OCI-LY7 (cell line): Measurements from ENCODE around the gene ALDH1L2. TPM values are rescaled to one million over a fixed set of nuclear protein-coding genes. Genes with fewer than 3 reads are reported as not detected.
A peak's percentile ranks its signal among the peaks of the same experiment; 100 is the strongest.

Experiments used
- BruUV-seq: library from RNA; stranded (reverse); fragments of 400-500 nt; replicated peaks from 2 replicates; lab custom pipeline; 2021; lab: Mats Ljungman, UMichigan
- CTCF ChIA-PET: fragments of 300-600 bp; sonication (Branson Sonifier 250); formaldehyde crosslinking; loops from one replicate; lab custom pipeline; 2022; ENCODE audit warnings: antibody characterized with exemption; ENCODE audit not compliant: unreplicated experiment; lab: Charles Lee
- POLR2A ChIA-PET: fragments of 300-600 bp; sonication (Branson Sonifier 250); formaldehyde crosslinking; loops from one replicate; lab custom pipeline; 2022; ENCODE audit warnings: antibody characterized with exemption; lab: Charles Lee
- DNase-seq: peaks from one replicate; pipeline ENCODE4 v3.0.0-alpha.2; 2015; ENCODE audit warnings: low spot score
- H2AFZ ChIP-seq: fragments of 200-600 bp; sonication (generic), shearing (Covaris generic); 2 replicates; pipeline ENCODE4 v1.6.1; 2014; ENCODE audit warnings: mild to moderate bottlenecking, antibody characterized with exemption, low read length, moderate library complexity
- H3K27ac ChIP-seq: fragments of 200-600 bp; sonication (generic); 2 replicates; pipeline ENCODE4 v1.5.1; 2014; ENCODE audit warnings: mixed run types, low read depth, mild to moderate bottlenecking, moderate library complexity, low read length, inconsistent platforms; ENCODE audit not compliant: poor library complexity, severe bottlenecking
- H3K36me3 ChIP-seq: fragments of 200-600 bp; sonication (generic); 2 replicates; pipeline ENCODE4 v1.6.1; 2014; ENCODE audit warnings: mild to moderate bottlenecking, antibody characterized with exemption, low read length, moderate library complexity, mixed read lengths; ENCODE audit not compliant: insufficient read depth
- H3K4me1 ChIP-seq: fragments of 200-600 bp; sonication (generic); 2 replicates; pipeline ENCODE4 v1.5.1; 2014; ENCODE audit warnings: mild to moderate bottlenecking, low read length; ENCODE audit not compliant: insufficient read depth, poor library complexity, severe bottlenecking
- H3K4me2 ChIP-seq: fragments of 200-600 bp; sonication (generic); 2 replicates; pipeline ENCODE4 v1.6.1; 2014; ENCODE audit warnings: mild to moderate bottlenecking, low read length
- H3K4me3 ChIP-seq: fragments of 200-600 bp; sonication (generic); 2 replicates; pipeline ENCODE4 v1.5.1; 2014; ENCODE audit warnings: mild to moderate bottlenecking, low read depth, low read length; ENCODE audit not compliant: poor library complexity, severe bottlenecking
- H3K79me2 ChIP-seq: fragments of 200-600 bp; sonication (generic); 2 replicates; pipeline ENCODE4 v1.6.1; 2016; ENCODE audit warnings: low read depth, mild to moderate bottlenecking, low read length, moderate library complexity, mixed read lengths; ENCODE audit not compliant: insufficient read depth
- H3K9me2 ChIP-seq: fragments of 200-600 bp; sonication (generic); 2 replicates; pipeline ENCODE4 v1.6.1; 2016; ENCODE audit warnings: mild to moderate bottlenecking, low read length, mixed read lengths; ENCODE audit not compliant: insufficient read depth
- H3K9me3 ChIP-seq: fragments of 200-600 bp; sonication (generic); 2 replicates; pipeline ENCODE4 v1.6.1; 2014; ENCODE audit warnings: mild to moderate bottlenecking, mixed run types, low read length, mixed read lengths
- H4K20me1 ChIP-seq: fragments of 200-600 bp; sonication (generic); 2 replicates; pipeline ENCODE4 v1.6.1; 2014; ENCODE audit warnings: mild to moderate bottlenecking, antibody characterized with exemption, low read length, moderate library complexity, mixed read lengths; ENCODE audit not compliant: insufficient read depth
- EZH2phosphoT487 ChIP-seq: fragments of 200-600 bp; sonication (generic); IDR thresholded peaks from 2 replicates; pipeline ENCODE4 v1.6.1; 2018; ENCODE audit warnings: low read depth, borderline replicate concordance, mild to moderate bottlenecking, mixed run types, antibody characterized with exemption, low read length, moderate library complexity, mixed read lengths
- intact Hi-C: fragments of 100-400 bp; cut with micrococcal nuclease; formaldehyde crosslinking; loops from one replicate; pipeline ENCODE4 v1.10.0; 2022; ENCODE audit not compliant: unreplicated experiment
- total RNA-seq, 2 experiments: library from RNA; depleted of rRNA in 1 of 2; stranded (reverse); fragments of >200 nt in 1 of 2; shearing (Covaris generic) in 1 of 2; gene quantifications; 2 replicates each; pipeline ENCODE4 v1.2.3, GENCODE V29; 2014 to 2022
- TF ChIP-seq, protein P1 (sequence below): fragments of 200-600 bp; sonication (generic); conservative IDR thresholded peaks from 2 replicates; pipeline ENCODE4 v1.5.1; 2014; ENCODE audit warnings: mild to moderate bottlenecking, antibody characterized with exemption, low read length, moderate library complexity, mixed read lengths

ALDH1L2 gene
- total RNA-seq, 2 experiments from 2014 or later: 0.25 TPM; not detected in 1

DNA sequence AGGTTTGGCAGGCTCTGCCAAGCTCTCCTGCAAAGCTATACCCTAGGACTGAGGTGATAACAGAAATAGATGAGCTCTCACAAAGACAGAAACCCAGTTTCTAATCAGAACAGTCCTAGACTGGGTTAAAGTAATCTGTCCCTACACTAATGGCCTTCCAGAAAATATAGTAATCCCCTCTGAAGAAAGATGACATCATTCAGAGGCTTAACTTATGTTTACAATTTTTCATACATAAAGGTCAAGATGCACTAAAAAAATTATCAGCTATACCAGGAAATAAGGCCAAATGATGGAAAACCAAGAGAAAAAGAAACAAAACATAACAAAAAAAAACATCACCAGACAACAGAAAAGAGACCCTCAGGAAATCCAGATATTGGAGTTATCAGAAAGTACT lies 18.4 kb upstream of the ALDH1L2 start:
- intact Hi-C loops: no loop called here
- no peak for TF ChIP-seq EZH2phosphoT487
- TF ChIP-seq, protein P1, sequence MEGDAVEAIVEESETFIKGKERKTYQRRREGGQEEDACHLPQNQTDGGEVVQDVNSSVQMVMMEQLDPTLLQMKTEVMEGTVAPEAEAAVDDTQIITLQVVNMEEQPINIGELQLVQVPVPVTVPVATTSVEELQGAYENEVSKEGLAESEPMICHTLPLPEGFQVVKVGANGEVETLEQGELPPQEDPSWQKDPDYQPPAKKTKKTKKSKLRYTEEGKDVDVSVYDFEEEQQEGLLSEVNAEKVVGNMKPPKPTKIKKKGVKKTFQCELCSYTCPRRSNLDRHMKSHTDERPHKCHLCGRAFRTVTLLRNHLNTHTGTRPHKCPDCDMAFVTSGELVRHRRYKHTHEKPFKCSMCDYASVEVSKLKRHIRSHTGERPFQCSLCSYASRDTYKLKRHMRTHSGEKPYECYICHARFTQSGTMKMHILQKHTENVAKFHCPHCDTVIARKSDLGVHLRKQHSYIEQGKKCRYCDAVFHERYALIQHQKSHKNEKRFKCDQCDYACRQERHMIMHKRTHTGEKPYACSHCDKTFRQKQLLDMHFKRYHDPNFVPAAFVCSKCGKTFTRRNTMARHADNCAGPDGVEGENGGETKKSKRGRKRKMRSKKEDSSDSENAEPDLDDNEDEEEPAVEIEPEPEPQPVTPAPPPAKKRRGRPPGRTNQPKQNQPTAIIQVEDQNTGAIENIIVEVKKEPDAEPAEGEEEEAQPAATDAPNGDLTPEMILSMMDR: no peak
- no peaks in the 10 kb centered on the region for H3K36me3 ChIP-seq
- peaks cover 4% of the 10 kb centered on the region; the same call in 1 of the 2 replicates for H3K79me2 ChIP-seq
- no peak for DNase-seq
- BruUV-seq: no TSS peak
- ChIA-PET POLR2A (interaction anchor here (0.5 to 1.0 kb wide), 5 partner anchors 11 to 1760 kb away, joined by 3 to 5 read pairs (median 3); no protein-coding TSS in a partner anchor), CTCF (no interaction called here)
- peaks cover 13% of the 10 kb centered on the region for H3K4me1 ChIP-seq
- H2AFZ ChIP-seq: no peak overlapping the region
- no peak overlapping the region for H3K27ac ChIP-seq
- no peaks in the 10 kb centered on the region for H4K20me1 ChIP-seq
- no peak overlapping the region for H3K4me3 ChIP-seq
- no peak overlapping the region for H3K4me2 ChIP-seq
- H3K9me3 ChIP-seq: peaks cover 4% of the 10 kb centered on the region; the same call in 1 of the 2 replicates
- H3K9me2 ChIP-seq: no peaks in the 10 kb centered on the region

DNA sequence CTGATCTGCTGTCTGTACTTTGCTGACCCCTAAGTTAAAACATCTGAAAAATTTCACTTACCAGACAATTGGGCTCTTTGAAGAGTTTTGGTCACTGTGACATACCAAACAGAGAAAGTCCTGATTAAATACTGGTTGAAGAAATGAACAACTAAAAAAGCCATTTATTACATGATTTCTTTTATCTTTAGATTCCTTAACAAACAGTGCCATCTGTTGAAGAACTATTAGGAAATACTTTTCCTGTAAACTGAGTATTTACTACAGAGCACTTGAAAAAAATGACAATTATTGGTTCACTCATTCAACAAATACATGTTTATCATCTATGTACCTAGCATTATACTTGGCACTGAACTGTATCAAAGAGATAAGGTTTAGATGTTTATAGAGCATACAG lies 16.7 kb upstream of the ALDH1L2 start:
- no peak overlapping the region for H3K4me3 ChIP-seq
- no peaks in the 10 kb centered on the region for H3K36me3 ChIP-seq
- no peak overlapping the region for H2AFZ ChIP-seq
- intact Hi-C loops: no loop called here
- H3K4me1 ChIP-seq: peaks cover 2% of the 10 kb centered on the region
- DNase-seq: no peak
- no peak for TF ChIP-seq EZH2phosphoT487
- TF ChIP-seq, protein P1: peak; percentile 62
- BruUV-seq: no TSS peak
- ChIA-PET CTCF (no interaction called here), POLR2A (interaction anchor here (0.6 kb wide), 1 partner anchor 90 kb away, joined by 3 read pairs; no protein-coding TSS in a partner anchor)
- peaks cover 9% of the 10 kb centered on the region for H3K9me3 ChIP-seq
- no peak overlapping the region for H3K27ac ChIP-seq
- H3K9me2 ChIP-seq: no peaks in the 10 kb centered on the region
- no peaks in the 10 kb centered on the region for H4K20me1 ChIP-seq
- no peak overlapping the region for H3K4me2 ChIP-seq
- no peaks in the 10 kb centered on the region for H3K79me2 ChIP-seq

DNA sequence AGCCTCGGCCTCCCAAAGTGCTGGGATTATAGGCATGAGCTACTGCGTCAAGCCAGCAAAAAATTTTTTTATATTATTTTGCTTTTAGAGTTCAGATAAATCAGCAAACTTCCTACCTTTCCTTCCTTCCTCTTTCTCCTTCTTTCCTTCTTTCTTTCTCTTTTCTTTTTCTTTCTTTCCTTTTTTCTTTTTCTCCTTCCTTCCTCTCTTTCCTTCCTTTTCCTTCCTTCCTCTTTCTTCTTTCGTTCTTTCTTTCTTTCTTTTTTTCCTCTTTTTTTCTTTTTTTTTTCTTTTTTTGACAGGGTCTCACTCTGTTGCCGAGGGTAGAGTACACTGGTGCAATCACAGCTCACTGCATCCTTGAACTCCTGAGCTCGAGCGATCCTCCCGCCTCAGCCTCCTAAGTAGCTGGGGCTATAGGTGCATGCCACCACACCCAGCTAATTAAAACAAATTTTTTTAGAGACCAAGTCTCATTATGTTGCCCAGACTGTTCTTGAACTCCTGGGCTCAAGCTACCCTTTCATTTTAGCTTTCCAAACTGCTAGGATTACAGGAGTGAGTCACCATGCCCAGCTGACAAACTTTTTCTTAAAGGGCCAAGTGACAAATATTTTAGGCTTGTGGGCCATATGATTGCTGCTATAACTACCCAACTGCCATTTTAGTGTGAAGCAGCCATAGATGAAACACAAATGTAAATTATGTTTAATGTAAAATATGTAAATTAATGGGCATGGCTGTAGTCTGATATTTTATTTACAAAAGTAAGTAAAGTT lies 16.1 kb upstream of the ALDH1L2 start:
- CTCF ChIA-PET: no interaction called here
- DNase-seq: no peak
- H3K9me2 ChIP-seq: no peaks in the 10 kb centered on the region
- H3K4me3 ChIP-seq: no peak overlapping the region
- intact Hi-C loops: no loop called here
- H3K4me1 ChIP-seq: no peaks in the 10 kb centered on the region
- no peak overlapping the region for H3K27ac ChIP-seq
- H3K36me3 ChIP-seq: no peaks in the 10 kb centered on the region
- no TSS peak for BruUV-seq
- peaks cover 9% of the 10 kb centered on the region for H3K9me3 ChIP-seq
- H4K20me1 ChIP-seq: no peaks in the 10 kb centered on the region
- no peak overlapping the region for H3K4me2 ChIP-seq
- no peaks in the 10 kb centered on the region for H3K79me2 ChIP-seq
- TF ChIP-seq, protein P1: no peak
- TF ChIP-seq EZH2phosphoT487: no peak
- H2AFZ ChIP-seq: no peak overlapping the region
- POLR2A ChIA-PET: interaction anchor here (0.6 to 1.1 kb wide), 4 partner anchors 9 to 497 kb away, joined by 3 to 5 read pairs (median 4); no protein-coding TSS in a partner anchor
